H7 (cell line): ENCODE results near the gene ZGLP1. TPM values are rescaled to one million over a fixed set of nuclear protein-coding genes. Genes with fewer than 3 reads are reported as not detected.
A peak's percentile ranks its signal among the peaks of the same experiment; 100 is the strongest.
"Not testable (repeated sequence)": the region's sequence is repeated elsewhere in the genome, so short reads cannot be mapped to it uniquely, and the experiment has no call there.

Source experiments
- DNase-seq: peaks from one replicate; pipeline ENCODE4 v3.0.0; 2012
- H3K27me3 ChIP-seq: 2 replicates; pipeline ENCODE4 v1.6.0; 2011; ENCODE audit warnings: mild to moderate bottlenecking, low read length; ENCODE audit not compliant: control insufficient read depth, insufficient read depth
- H3K36me3 ChIP-seq: replicated peaks from 2 replicates; pipeline ENCODE4 v1.5.1; 2011; ENCODE audit warnings: low read length; ENCODE audit not compliant: control insufficient read depth, insufficient read depth
- H3K4me3 ChIP-seq: 2 replicates; pipeline ENCODE4 v1.5.1; 2011; ENCODE audit warnings: low read depth, mild to moderate bottlenecking, control low read depth, low read length, moderate library complexity; ENCODE audit not compliant: insufficient read depth
- total RNA-seq: library from RNA; depleted of rRNA; stranded (reverse); fragments of >200 nt; shearing (Covaris generic); gene quantifications from 2 replicates; pipeline ENCODE4 v1.2.3, GENCODE V29; 2014

ZGLP1 gene
- total RNA-seq, 1 experiment from 2014 or later: 0.17 TPM

DNA sequence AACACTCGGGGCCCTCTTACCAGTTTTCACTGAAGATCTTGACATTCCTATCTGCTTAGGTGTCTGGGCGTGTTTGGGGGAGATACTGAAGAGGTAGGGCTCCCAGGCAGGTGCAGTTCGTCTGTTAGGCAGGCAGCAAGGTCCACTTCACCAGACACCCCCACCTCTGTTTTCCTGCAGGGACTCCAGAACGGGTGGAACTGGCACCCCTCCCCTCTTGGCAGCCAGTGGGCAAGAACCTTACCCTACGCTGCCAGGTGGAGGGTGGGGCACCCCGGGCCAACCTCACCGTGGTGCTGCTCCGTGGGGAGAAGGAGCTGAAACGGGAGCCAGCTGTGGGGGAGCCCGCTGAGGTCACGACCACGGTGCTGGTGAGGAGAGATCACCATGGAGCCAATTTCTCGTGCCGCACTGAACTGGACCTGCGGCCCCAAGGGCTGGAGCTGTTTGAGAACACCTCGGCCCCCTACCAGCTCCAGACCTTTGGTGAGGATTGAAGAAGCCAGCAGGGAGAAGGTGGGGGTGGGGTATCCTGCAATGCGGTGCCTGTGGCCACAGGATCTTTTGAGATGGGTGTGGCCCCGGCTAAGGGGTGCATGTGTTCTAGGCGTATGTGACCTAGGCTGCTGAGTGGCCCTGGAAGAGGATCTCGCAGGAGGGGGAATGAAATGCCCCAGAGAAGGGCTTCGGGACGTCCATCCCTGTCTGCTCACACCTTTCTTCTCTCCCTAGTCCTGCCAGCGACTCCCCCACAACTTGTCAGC, 26.1 kb downstream of the ZGLP1 start:
- peak; percentile 29 for DNase-seq

DNA sequence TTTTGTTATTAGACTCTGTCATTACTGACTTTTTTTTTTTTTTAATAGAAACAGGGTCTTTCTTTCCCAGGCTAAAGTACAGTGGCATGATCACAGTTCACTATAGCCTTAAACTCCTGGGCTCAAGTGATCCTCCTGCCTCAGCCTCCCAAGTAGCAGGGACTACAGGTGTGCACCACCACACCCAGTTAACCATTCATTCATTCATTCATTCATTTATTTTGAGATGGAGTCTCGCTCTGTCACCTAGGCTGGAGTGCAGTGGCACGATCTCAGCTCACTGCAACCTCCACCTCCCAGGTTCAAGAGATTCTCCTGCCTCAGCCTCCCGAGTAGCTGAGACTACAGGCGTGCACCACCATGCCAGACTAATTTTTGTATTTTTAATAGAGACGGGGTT, 27.6 kb downstream of the ZGLP1 start:
- H3K4me3 ChIP-seq, H3K36me3 ChIP-seq, DNase-seq, H3K27me3 ChIP-seq: not testable (repeated sequence)

More for the DNA sequence above, 26.1 kb downstream of the ZGLP1 start:
- Histone ChIP-seq H3K27me3 (peaks cover 17% of the 10 kb centered on the region), H3K36me3 (no peaks in the 10 kb centered on the region), H3K4me3 (no peak overlapping the region)

DNA sequence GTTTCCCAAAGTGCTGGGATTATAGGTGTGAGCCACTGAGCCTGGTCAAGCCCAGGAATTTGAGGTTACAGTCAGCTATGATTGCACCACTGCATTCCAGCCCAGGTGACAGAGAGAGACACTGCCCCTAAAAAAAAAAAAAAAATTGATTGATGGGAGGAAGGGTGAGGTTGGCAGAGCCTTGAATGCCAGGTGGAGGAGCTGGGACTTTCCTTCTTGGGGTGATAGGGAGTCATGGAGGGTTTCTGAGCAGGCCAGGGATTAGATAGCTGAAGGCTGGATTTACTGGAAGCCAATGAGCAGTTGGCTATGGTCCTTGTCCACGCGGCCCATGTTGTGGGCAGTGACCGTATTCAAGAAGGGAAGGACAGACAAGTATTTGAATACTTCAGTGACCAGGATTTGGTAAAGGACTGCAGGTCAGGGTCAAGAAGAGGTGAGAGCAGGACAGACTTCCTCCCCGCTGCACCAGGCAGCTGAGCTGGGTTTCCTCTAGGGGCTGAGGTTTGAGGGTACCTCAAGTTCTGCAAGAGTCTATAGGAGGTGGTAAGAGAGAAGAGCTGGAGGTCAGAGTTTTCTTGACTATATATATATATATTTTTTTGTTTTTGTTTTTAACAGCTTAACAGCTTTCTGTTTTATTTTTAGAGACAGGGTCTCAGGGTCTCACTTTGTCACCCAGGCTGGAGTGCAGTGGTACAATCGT, 29.7 kb downstream of the ZGLP1 start:
- DNase-seq: peak; percentile 15
- Histone ChIP-seq H3K36me3 (no peaks in the 10 kb centered on the region), H3K27me3 (no peaks in the 10 kb centered on the region), H3K4me3 (no peak overlapping the region)

DNA sequence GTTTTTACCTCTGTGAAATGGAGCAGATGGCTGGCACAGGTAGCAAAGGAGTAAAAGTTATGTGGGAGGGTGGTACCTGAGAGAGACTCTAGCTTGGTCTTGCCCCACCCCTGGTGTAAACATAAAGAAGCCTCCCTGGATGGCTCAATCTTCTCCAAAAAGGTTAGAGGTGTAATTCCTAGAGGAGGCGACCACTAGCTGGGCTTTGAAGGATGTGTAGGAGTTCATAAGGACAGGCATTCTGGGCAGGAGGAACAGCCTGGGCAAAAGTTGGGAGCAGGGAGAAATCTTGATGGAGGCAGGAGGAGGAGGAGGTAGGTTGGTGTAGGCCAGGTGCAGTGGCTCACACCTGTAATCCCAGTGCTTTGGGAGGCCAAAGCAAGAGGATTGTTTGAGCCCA, 30.7 kb downstream of the ZGLP1 start:
- no peak for DNase-seq
- H3K4me3 ChIP-seq: no peak overlapping the region
- H3K36me3 ChIP-seq: no peaks in the 10 kb centered on the region
- no peaks in the 10 kb centered on the region for H3K27me3 ChIP-seq

DNA sequence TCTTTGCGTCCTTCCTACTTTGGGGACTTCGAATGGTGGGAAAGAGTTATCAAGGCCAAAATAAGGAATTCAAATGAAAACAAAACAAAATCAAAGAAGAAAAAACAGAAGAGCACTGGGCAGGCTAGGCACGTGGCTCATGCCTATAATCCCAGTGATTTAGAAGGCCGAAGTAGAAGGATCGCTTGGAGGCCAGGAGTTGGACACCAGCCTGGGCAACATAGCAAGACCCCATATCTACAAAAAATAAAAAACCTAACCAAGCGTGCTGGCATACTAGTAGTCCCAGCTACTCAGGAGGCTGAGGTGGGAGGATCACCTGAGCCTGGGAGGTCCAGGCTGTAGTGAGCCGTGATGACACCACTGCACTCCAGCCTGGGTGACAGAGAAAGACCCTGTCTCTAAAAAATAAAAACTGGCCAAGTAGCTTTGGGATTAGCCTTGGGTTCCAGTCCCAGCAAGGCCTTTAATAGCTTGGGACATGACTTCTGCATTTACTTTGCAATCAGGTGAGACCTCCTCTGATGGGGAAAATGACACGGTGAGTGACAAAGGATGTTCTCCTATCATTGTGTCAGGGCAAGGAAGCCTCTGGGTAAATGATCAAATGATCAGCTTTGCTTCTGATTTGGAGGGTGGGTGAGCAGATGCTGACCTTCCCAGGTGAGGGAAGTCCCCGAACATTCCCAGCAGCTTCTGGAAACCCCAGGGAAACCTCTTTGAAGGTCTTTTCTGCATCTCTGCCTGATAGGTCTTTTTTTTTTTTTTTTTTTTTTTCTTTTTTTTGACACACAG, 31.6 kb downstream of the ZGLP1 start:
- DNase-seq: no peak
- Histone ChIP-seq H3K27me3 (no peaks in the 10 kb centered on the region), H3K4me3 (no peak overlapping the region), H3K36me3 (no peaks in the 10 kb centered on the region)

DNA sequence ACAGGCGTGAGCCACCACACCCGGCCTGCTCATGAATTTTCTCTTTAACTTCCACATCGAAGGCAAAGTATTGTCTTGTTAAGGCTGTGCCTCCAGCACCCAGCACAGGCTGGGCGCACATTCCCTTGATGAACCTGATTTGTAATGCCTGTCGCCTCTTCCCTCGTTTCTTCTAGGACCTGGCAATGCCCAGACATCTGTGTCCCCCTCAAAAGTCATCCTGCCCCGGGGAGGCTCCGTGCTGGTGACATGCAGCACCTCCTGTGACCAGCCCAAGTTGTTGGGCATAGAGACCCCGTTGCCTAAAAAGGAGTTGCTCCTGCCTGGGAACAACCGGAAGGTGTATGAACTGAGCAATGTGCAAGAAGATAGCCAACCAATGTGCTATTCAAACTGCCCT, 35.0 kb downstream of the ZGLP1 start:
- peak; percentile 22 for DNase-seq
- Histone ChIP-seq H3K4me3 (no peak overlapping the region), H3K36me3 (no peaks in the 10 kb centered on the region), H3K27me3 (peaks cover 29% of the 10 kb centered on the region)

DNA sequence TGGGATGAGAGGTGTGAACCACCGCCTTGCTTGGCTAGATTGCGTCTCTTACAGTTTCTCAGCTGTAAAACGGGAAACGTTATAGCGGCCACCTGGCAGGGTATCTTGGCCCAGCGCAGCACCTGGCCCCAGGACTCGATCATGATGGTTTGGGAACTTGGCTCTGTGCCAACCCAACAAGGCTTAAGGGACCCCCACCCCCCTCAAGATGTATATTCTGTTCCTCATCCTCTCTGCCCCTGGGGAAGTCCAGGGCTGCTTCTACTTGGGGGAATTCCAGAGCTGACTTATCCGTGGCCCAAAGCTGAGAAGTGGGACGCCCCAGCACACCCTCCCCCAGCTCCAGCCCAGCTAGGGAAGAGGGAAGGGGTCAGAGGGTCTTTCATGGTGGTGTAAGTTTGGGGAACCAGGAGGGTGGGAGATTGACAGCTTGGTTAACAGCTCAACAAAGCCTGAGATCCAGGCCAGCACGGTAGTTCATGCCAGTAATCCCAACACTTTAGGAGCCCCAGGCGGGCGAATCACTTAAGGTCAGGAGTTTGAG, 38.0 kb downstream of the ZGLP1 start:
- Histone ChIP-seq H3K4me3 (no peak overlapping the region), H3K27me3 (peaks cover 31% of the 10 kb centered on the region), H3K36me3 (no peaks in the 10 kb centered on the region)
- DNase-seq: peak; percentile 47

DNA sequence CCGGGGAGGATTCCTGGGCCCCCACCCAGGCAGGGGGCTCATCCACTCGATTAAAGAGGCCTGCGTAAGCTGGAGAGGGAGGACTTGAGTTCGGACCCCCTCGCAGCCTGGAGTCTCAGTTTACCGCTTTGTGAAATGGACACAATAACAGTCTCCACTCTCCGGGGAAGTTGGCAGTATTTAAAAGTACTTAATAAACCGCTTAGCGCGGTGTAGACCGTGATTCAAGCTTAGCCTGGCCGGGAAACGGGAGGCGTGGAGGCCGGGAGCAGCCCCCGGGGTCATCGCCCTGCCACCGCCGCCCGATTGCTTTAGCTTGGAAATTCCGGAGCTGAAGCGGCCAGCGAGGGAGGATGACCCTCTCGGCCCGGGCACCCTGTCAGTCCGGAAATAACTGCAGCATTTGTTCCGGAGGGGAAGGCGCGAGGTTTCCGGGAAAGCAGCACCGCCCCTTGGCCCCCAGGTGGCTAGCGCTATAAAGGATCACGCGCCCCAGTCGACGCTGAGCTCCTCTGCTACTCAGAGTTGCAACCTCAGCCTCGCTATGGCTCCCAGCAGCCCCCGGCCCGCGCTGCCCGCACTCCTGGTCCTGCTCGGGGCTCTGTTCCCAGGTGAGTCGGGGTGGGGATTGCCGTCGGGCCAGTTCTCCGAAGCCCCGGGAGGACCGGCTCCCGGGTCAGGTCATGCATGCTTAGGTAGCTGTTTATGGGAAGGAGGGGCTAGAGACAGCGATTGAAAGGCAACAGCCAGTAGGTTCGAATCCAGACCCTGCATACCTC, 38.8 kb downstream of the ZGLP1 start, which contains the start of gene ICAM1:
TSS of gene ICAM1 (plus strand) at position 505 of the 779 bp plus-strand sequence. CDS start at position 545, 40 bp downstream.
- no peaks in the 10 kb centered on the region for H3K36me3 ChIP-seq
- peak; percentile 93 for DNase-seq
- H3K27me3 ChIP-seq: peaks cover 31% of the 10 kb centered on the region
- peak within 1 kb of the TSS; percentile 40 for H3K4me3 ChIP-seq

DNA sequence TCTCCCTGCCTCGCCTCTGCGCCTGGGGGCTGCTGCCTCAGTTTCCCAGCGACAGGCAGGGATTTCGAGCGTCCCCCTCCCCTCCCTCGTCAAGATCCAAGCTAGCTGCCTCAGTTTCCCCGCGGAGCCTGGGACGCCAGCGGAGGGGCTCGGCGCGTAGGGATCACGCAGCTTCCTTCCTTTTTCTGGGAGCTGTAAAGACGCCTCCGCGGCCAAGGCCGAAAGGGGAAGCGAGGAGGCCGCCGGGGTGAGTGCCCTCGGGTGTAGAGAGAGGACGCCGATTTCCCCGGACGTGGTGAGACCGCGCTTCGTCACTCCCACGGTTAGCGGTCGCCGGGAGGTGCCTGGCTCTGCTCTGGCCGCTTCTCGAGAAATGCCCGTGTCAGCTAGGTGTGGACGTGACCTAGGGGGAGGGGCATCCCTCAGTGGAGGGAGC, 39.4 kb downstream of the ZGLP1 start:
- Histone ChIP-seq H3K27me3 (peaks cover 31% of the 10 kb centered on the region), H3K36me3 (no peaks in the 10 kb centered on the region), H3K4me3 (peak overlapping the region; percentile 40)
- peak; percentile 77 for DNase-seq

DNA sequence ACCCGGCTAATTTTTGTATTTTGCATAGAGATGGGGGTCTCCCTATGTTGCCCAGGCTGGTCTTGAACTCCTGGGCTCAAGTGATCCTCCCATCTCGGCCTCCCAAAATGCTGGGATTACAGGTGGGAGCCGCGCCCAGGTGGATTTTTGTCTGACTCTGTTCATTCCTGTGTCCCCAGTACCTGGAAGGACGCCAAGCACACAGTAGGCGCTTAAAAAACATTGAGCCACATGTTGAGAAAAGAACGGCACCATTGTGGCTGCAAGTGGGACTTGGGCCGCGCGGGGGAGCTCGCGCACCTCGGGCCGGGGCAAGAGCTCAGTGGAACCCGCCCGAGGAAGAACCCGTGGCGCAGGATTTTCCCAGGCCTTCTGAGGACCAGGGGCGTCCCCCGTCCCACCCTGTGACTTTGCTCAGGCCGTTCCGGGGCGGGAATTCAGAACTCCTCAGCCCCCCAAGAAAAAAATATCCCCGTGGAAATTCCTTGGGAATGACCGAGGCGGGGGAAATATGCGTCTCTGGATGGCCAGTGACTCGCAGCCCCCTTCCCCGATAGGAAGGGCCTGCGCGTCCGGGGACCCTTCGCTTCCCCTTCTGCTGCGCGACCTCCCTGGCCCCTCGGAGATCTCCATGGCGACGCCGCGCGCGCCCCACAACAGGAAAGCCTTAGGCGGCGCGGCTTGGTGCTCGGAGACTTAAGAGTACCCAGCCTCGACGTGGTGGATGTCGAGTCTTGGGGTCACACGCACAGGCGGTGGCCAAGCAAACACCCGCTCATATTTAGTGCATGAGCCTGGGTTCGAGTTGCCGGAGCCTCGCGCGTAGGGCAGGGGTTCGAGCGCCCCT, 40.1 kb downstream of the ZGLP1 start:
- H3K36me3 ChIP-seq: no peaks in the 10 kb centered on the region
- peak; percentile 94 for DNase-seq
- H3K27me3 ChIP-seq: peaks cover 31% of the 10 kb centered on the region
- peak overlapping the region; percentile 40 for H3K4me3 ChIP-seq

DNA sequence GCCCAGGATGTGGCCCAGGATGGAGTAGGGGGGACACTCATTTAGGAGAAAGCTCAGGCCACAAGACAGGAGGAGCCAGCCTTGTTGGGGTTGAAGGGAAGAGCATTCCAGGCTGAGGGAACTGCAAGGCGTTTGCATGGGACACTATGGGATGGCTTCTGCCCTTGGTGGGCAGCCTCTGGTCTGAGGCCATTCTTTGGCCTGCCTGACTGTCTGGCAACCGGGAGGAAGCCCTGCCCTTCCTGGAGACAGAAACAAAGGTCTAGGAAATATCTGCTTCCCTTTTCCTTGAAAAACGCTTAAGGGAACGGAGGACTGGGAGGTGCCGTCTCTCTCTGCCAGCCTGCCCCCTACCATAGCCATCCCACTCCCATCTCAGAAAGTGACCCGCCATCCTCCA, 41.5 kb downstream of the ZGLP1 start:
- no peak for DNase-seq
- H3K4me3 ChIP-seq: no peak overlapping the region
- H3K27me3 ChIP-seq: peaks cover 31% of the 10 kb centered on the region
- H3K36me3 ChIP-seq: no peaks in the 10 kb centered on the region

DNA sequence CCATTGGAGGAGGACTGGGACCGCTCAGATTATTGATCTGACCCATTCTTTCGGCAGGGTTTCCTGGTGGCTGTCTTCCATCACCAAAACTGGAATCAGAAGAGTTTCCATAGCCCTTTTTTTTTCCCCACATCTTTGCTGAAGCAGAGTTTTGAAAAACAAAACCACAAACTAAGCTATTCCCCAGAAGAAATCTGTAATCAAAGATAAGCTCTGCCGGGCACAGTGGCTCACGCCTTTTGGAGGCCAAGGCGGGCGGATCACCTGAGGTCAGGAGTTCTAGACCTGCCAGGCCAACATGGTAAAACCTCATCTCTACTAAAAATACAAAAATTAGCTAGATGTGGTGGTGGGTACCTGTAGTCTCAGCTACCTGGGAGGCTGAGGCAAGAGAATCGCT, 42.9 kb downstream of the ZGLP1 start:
- peaks cover 22% of the 10 kb centered on the region for H3K27me3 ChIP-seq
- no peaks in the 10 kb centered on the region for H3K36me3 ChIP-seq
- no peak overlapping the region for H3K4me3 ChIP-seq
- DNase-seq: no peak

DNA sequence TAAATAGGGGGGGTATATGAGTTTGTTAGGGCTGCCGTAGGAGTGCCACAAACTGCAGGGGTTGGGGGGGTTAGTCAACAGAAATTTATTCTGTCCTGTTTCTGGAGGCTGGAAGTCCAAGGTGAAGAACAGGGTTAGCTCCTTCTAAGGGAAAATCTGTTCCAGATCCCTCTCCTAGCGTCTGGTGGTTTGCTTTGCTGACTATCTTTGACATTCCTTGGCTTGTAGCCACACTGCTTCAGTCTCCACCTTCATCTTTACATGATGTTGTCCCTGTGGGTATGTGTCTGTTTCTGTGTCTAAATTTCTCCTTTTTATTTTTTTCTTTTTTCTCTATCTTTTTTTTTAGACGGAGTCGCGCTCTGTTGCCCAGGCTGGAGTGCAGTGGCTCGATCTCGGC, 46.8 kb downstream of the ZGLP1 start:
- H3K27me3 ChIP-seq: no peaks in the 10 kb centered on the region
- DNase-seq: no peak

More for the DNA sequence above, 46.8 kb downstream of the ZGLP1 start:
- Histone ChIP-seq H3K36me3 (peaks cover 2% of the 10 kb centered on the region), H3K4me3 (no peak overlapping the region)
